GM12875 (cell line): ENCODE data around the gene CFL1.
"Not testable (repeated sequence)": the region's sequence is repeated elsewhere in the genome, so short reads cannot be mapped to it uniquely, and the experiment has no call there.

ENCODE experiments used
- H3K4me3 ChIP-seq: one replicate; pipeline ENCODE4 v1.5.1; 2011; ENCODE audit warnings: low read depth, low read length, control low read depth
- TF ChIP-seq, protein P1 (sequence below): IDR thresholded peaks from 2 replicates; pipeline ENCODE4 v1.5.1; 2011; ENCODE audit warnings: low read depth, mild to moderate bottlenecking, control low read depth, inconsistent platforms, low read length, moderate library complexity, borderline replicate concordance; ENCODE audit not compliant: insufficient read depth

The CFL1 gene

DNA sequence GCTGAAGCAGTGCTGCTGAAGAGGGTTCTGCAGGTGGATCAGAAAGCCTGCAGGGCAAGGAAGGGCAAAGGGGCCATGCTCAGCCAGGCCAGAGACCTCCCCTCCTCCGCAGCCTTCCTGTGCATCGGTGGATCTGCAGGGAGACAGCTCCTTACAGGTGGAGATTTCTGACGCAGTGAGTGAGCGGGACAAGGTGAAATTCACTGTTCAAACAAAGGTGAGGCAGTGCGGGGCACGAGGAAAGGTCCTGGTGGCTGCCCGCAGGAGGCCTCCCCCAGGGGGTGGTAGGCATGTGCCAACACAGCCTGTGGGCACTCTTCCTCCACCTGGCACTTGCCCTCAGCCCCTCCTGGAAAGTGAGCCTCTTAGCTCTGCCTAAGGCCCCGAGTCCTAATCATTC is 8.6 kb downstream of the CFL1 start:
- TF ChIP-seq, protein P1, sequence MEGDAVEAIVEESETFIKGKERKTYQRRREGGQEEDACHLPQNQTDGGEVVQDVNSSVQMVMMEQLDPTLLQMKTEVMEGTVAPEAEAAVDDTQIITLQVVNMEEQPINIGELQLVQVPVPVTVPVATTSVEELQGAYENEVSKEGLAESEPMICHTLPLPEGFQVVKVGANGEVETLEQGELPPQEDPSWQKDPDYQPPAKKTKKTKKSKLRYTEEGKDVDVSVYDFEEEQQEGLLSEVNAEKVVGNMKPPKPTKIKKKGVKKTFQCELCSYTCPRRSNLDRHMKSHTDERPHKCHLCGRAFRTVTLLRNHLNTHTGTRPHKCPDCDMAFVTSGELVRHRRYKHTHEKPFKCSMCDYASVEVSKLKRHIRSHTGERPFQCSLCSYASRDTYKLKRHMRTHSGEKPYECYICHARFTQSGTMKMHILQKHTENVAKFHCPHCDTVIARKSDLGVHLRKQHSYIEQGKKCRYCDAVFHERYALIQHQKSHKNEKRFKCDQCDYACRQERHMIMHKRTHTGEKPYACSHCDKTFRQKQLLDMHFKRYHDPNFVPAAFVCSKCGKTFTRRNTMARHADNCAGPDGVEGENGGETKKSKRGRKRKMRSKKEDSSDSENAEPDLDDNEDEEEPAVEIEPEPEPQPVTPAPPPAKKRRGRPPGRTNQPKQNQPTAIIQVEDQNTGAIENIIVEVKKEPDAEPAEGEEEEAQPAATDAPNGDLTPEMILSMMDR = no peak
- no peak overlapping the region for H3K4me3 ChIP-seq

DNA sequence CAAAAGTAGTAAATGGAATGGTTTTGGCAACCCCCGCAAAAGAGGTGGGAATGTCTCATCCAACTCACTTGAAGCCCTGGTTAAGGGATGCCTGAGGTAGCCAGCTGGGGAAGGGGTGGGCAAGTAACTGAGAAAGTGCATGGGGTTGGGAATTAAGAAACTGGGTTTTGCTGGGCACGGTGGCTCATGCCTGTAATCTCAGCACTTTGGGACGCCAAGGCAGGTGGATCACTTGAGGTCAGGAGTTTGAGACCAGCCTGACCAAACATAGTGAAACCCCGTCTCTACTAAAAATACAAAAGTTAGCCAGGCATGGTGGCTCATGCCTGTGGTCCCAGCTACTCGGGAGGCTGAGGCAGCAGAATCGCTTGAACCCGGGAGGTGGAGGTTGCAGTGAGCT is 9.3 kb downstream of the CFL1 start:
- H3K4me3 ChIP-seq = not testable (repeated sequence)

DNA sequence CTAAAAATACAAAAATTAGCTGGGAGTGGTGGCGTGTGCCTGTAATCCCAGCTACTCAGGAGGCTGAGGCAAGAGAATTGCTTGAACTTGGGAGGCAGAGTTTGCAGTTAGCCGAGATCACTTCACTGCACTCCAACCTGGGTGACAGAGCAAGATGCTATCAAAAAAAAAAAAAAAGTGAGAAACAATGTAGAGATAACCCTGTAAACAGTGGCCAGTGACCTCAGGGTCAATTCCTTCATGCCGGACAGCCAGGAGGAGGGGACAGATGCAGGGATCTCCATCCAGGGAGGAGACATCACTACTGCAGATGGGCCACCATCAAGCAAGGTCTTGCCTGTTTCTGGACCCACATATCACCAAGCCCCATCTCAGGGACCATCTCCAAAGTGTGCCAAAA is 10.2 kb downstream of the CFL1 start:
- TF ChIP-seq, protein P1 = no peak
- H3K4me3 ChIP-seq = no peak overlapping the region

DNA sequence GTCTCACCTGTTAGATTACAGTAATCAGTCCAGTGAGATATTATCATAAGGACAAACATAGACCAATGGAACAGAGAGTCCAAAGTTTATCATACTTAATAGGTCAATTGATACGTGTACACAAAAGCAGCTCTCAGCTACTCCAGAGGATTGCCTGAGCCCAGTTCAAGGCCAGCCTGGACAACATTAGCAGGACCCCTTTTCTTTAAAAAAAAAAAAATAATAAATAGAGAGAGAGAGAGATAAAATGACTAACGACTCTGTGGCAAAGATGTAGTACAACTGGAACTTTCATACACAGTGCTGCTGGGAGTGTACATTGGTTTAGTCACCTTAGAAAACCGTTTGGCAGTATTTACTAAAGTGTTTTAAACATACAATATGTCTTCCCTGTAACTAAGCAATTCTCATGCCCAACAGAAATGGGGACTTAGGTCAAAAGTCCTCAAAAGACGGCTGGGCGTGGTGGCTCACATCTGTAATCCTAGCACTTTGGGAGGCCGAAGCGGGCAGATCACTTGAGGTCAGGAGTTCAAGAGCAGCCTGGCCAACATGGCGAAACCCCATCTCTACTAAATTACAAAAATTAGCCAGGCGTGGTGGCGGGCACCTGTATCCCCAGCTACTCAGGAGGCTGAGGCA is 13.6 kb downstream of the CFL1 start:
- TF ChIP-seq, protein P1 = no peak
- H3K4me3 ChIP-seq = no peak overlapping the region

DNA sequence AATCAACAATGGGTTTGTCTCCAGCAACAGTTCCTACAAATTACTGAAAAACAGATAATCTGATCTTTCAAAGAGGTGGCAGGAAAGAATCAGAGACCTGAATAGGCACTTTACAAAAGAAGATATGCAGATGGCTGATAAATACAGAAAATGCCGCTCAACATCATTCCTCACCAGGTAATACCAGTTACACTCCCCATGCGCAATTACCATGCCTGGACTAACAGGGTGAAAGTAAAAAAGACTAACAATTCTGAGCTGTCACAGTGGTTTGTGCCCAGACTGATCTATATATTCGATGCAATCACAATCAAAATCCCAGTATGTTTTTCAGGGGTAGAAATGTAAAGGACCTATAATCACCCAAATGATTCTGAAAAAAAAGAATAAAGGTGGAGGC is 14.2 kb downstream of the CFL1 start:
- TF ChIP-seq, protein P1 = no peak

DNA sequence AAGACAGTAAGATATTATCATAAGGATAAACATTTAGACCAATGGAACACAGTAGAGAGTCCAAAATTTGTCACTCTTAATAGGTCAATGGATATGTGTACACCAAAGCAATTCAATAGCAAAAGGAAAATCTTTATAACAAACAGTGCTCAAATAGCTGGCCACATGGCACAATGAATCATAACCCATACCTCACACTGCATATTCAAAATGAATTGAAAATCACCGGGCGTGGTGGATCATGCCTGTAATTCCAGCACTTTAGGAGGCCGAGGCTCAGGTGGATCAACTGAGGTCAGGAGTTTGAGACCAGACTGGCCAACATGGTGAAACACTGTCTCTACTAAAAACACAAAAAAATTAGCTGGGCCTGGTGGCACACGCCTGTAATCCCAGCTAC is 15.8 kb downstream of the CFL1 start:
- H3K4me3 ChIP-seq = no peak overlapping the region
- TF ChIP-seq, protein P1 = no peak

More for the DNA sequence above, 14.2 kb downstream of the CFL1 start:
- no peak overlapping the region for H3K4me3 ChIP-seq

DNA sequence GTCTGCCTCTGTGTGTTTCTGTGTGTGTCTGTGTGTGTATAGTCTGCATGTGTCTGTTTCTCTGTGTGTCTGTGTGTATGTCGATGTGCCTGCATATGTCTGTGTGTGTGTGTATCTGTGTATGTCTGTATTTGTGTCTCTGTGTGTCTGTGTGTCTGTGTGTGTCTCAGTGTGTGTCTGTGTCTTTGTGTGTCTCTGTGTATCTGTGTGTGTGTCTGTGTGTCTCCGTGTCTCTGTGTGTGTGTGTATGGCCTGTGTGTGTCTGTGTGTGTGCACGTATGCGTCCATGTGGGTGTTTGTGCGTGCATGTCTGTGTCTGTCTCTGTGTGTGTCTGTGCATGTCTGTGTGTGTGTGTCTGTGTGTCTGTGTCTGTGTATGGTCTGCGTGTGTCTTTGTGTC is 23.8 kb downstream of the CFL1 start:
- TF ChIP-seq, protein P1 = no peak
- peak overlapping the region; percentile 80 for H3K4me3 ChIP-seq
